GM04503 (cell line): ENCODE data around the gene TGM2.

Experiments used
- DNase-seq: peaks from one replicate; pipeline ENCODE4 v3.0.0-alpha.2; 2012; ENCODE audit warnings: low read depth

TGM2 gene

DNA sequence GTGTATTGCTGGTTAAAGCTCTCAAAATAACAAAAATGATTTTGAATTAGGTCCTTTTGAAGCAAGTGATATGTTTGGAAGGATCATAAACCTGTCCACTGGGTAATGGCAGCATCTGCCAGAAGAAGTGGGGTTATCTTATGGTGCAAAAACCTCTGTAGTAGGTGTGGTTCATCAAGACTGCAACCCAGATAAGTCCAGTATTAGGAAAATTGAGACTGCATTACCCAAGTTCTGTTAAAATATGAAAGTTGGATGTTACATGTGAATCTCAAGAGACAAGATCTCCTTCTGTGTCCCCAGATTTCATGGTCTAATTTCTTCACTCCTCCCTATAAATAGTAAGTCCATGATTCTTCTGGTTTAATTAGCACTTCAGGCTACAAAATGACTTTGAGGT is 72.2 kb downstream of the TGM2 start:
- DNase-seq, result no peak

DNA sequence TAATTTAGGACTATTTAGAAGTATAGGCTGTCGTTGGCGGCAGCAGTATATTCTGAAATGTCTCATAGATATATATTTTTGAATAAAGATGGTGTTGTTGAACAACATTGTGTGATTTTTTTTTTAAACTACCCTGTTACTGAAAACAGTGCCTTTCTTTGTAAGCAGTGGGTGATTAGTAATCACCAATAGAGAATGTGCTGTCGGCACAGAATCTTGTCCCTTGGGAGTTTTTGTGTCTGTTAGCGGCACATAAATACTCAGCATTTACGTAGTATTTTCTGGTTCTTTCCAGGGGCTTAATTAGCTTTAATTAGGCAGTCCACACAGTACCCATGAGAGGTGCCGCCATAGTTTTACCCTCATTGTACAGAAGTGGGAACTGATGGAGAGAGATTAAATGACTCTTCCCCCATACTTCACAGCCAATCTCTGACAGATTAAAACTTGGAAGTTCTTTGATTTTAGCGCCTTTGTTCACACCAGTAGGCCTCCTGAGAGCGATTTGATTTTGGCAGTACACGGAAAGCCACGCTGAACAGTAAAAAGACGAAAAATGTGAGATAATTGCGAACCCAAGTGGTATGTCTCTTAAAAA is 72.7 kb downstream of the TGM2 start:
- DNase-seq, result no peak

DNA sequence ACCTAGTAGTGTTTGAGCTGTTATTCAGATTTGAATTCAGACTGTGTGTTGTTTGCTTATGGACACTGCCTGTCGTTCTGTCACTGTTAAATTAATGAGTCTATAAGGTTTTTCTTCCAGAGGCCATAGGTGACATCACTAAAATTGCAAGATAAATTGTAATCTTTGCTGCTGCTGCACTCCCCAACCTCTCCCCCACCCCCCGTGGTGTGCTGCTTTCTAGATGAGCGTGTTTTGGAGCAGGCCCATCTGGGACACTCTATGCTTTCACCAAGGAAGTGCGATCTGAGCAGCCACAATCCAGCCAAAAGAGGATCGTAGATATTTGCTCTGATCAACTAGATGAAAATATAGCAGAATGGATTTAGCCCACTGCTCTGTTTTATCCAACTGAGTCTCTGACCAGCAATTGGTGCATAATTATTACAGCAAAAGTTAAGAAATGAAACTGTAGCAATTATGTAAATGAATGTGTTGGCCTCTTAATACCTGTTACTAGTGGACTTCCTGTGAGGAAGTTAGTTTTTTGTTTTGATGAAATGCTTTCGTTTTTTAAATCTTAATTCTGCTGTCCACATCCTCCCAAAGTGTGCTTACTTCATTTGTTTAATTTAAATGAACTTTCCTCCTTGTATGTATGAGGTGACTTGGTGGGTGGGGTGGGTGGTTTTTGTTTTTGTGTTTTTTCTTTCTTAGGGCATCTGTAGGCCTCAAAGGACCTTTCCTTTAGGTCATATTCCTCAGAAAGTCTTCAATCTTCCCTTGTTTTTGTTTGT is 73.4 kb downstream of the TGM2 start:
- no peak for DNase-seq

DNA sequence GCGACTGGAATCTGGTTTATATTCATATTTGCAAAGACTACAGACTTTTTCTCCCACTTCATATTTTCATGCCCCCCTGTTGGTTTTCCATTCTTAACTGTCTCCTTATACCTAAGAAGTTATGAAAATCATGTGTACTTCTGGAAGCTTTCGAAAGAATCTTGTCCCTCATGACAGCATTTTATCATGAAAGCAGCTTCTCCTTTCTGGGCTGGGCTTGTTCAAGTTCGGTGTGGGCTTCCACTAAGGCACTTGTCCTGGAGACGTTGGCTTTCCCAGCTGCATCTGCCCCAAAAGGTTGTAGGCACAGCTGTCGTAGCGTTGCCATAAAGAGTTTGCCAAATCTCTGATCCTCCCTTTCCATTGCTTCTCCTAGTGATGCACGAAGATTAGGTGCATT is 75.0 kb downstream of the TGM2 start:
- DNase-seq, result no peak

DNA sequence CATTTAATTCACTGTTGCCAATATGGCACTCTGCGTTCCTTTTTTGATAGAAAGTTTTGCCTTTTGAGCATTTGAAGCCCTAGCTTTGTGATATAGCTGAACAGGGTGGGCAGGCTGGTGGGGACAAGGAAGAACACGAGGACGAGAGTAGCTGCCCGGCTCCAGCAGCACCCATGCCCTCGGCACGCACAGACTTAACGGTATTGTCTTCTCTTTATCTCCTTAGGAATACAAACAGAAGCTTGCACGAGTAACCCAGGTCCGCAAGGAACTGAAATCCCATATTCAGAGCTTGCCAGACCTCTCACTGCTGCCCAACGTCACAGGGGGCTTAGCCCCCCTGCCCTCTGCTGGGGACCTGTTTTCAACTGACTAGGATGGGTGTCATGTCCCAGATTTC is 75.6 kb downstream of the TGM2 start:
- no peak for DNase-seq

DNA sequence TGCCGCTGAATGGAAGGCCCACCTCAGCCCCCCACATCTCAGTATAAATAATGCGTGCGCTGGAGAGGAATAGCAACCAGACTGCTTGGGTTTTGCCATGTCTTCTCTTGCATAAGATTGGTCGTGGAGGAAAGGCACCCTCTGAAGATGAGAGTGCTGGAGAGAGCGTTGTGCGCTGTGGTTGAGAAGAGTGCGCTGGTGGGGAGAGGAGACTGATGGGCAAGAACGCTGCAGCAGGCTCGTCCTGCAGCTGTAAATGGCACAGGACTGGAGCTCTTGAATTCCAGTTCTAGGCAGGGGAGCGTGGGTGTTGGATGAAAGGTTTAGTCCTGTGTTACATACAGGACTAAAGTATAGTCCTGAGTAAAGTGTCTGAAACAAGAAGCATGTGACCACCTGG is 80.0 kb downstream of the TGM2 start:
- DNase-seq, result no peak

DNA sequence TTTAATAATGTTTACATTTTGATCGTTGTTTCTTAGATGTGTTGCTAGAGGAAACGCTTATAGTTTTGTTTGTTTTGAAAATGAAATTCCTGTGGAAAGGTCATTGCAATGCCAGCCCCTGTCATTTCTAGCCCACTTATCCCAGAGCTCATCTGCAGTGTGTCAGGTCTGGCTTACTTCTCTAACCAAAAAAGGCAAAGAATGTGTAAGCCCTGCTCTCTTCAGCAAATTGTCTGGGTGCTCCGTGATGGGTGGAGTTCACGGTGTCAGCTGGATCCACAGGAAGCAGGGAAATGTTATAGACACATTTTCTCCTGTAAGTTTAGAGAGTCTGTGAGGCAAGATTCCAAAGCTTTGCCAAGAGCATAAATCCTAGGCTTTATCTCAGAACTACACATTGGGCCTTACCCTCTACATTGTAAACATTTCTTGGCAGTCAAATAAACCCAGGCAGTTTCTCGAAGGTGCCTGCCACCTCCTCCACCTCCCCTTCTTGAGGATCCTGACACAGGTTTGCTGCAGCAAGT is 80.6 kb downstream of the TGM2 start:
- DNase-seq, result no peak

DNA sequence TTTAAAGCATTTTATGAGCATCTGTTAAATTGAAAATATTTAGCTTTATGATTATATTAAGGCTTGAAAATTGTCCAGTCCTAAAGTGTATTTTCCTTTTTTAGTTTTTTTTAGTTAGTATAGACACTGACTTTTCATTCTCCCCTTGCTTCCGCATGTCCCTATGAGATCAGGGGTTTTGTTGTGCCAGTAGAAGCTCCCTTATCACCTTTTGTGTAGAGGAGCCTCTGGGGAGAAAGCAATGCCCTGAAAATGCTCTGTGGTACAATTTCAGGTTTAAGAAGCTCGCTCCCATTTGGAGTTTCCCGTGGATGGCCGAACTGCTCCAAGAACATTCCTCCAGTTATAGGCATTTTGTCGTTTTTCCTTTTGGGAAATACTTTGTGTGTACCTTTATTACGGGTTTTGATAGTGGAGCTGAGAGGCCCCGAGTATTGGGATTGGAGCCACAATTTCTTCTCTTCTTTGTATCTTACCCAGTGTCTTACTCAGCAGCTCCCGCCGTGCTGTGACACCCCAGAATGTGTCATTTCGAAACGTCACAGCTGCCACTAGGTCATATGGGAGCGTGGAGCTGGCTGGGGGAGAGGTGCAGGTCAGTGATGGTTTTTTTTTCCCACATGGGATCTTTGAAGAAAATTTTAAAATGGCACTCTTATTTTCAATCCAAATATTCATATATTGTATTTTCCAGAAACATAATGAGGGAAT is 81.6 kb downstream of the TGM2 start:
- DNase-seq, result no peak

DNA sequence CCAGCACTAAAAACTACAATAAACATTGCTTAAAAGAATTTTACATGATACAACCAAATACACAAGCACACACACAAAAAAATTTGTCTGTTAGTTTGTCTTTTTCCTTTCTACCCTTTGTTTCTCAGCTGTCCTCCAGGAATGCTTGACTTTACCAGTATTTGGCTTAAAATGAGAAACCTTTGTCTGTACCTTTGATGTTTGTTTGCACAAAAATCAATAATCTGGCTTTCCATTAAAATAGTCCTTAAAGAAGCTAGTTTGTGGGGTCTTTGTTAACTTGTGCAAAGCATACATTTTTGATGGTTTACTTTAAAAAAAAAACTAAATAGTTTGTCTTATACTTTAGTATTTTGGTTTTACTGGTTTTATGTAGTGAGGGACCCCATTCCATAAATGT is 82.2 kb downstream of the TGM2 start:
- DNase-seq, result no peak

DNA sequence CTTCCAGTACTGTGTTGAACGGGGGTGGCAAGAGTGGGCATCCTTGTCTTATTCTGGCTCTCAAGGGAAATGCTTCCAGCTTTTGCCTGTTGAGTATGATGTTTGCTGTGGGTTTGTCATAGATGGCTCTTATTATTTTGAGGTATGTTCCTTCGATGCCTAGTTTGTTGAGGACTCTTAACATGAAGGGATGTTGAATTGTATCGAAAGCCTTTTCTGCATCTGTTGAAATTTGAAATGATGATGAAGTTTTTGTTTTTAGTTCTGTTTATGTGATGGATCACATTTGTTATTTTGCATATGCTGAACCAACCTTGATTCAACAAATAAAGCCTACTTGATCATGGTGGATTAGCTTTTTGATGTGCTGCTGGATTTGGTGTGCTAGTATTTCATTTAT is 83.5 kb downstream of the TGM2 start:
- DNase-seq, result no peak

DNA sequence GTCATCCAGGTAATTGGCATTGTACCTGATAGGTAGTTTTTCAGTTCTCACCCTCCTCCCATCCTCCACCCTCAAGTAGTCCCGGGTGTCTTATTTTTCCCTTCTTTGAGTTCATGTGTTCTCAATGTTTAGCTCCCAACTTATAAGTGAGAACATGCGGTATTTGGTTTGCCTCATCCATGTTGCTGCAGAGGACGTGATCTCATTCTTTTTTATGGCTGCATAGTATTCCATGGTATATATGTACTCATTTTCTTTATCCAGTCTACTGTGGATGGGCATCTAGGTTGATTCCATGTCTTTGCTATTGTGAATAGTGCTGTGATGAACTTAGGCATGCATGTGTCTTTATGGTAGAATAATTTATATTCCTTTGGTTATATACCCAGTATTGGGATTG is 85.7 kb downstream of the TGM2 start:
- DNase-seq, result no peak

DNA sequence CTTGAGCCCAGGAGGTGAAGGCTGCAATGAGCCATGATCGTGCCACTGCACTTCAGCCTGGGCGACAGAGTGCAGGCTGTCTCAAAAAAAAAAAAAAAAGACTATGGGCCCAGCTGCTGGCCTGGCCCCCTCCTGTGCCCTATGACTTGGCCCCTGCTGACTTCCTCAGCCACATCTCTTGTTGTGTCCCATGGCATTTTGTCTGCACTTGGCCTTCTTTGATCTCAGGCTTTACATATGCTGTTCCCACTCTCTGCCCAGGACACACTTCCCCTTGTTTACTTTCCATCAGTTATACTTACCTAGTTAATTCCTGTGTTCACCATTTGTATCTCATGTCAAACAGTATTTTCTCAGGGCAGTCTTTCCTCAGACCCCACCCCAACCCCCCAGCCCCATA is 87.0 kb downstream of the TGM2 start:
- DNase-seq, result no peak
